Panc1 (cell line): ENCODE data around the gene GPRC5A. TPM values are rescaled to one million over a fixed set of nuclear protein-coding genes. Genes with fewer than 3 reads are reported as not detected.
"Not testable (repeated sequence)": the region's sequence is repeated elsewhere in the genome, so short reads cannot be mapped to it uniquely, and the experiment has no call there.

ENCODE experiments used
- ATAC-seq: fragments of 200-7000 bp; cut with Tn5 transposase; 2 replicates; pipeline ENCODE4 v1.9.1; 2020; ENCODE audit warnings: mild to moderate bottlenecking, moderate library complexity
- BruUV-seq: library from RNA; stranded (reverse); fragments of 400-500 nt; replicated peaks from 2 replicates; lab custom pipeline; 2021; lab: Mats Ljungman, UMichigan
- CTCF ChIA-PET: fragments of 300-600 bp; sonication (Branson Sonifier 250); formaldehyde crosslinking; loops from one replicate; lab custom pipeline; 2022; ENCODE audit warnings: antibody characterized with exemption; lab: Charles Lee
- POLR2A ChIA-PET: fragments of 300-600 bp; sonication (Branson Sonifier 250); formaldehyde crosslinking; loops from one replicate; lab custom pipeline; 2022; ENCODE audit warnings: antibody characterized with exemption; lab: Charles Lee
- DNase-seq: peaks from one replicate; pipeline ENCODE4 v3.0.0-alpha.2; 2010; ENCODE audit warnings: low read depth, low spot score
- H3K27ac ChIP-seq: 2 replicates; pipeline ENCODE4 v1.5.1; 2011; ENCODE audit warnings: mild to moderate bottlenecking, low read length, inconsistent platforms
- H3K27me3 ChIP-seq: fragments of 200-500 bp; sonication (Bioruptor generic); 2 replicates; pipeline ENCODE4 v1.6.0; 2014; ENCODE audit warnings: low read length, inconsistent platforms; ENCODE audit not compliant: control insufficient read depth, insufficient read depth
- H3K36me3 ChIP-seq: fragments of 200-500 bp; sonication (Bioruptor generic); 2 replicates; pipeline ENCODE4 v1.5.1; 2014; ENCODE audit warnings: inconsistent platforms, mild to moderate bottlenecking, low read length, moderate library complexity; ENCODE audit not compliant: control insufficient read depth, insufficient read depth
- H3K4me1 ChIP-seq: 2 replicates; pipeline ENCODE4 v1.5.1; 2011; ENCODE audit warnings: inconsistent platforms, mild to moderate bottlenecking, low read length, moderate library complexity; ENCODE audit not compliant: control insufficient read depth, insufficient read depth
- H3K4me3 ChIP-seq, 2 experiments: 2 replicates each; pipeline ENCODE4 v1.5.1; 2011 to 2012; ENCODE audit warnings: low read depth in 2 of 2, low read length in 2 of 2, mild to moderate bottlenecking in 2 of 2, inconsistent platforms in 1 of 2, moderate library complexity in 1 of 2
- H3K9me3 ChIP-seq: fragments of 200-500 bp; sonication (Bioruptor generic); 2 replicates; pipeline ENCODE4 v1.5.1; 2014; ENCODE audit warnings: low read depth, mild to moderate bottlenecking, inconsistent platforms, low read length, moderate library complexity; ENCODE audit not compliant: control insufficient read depth, insufficient read depth
- POLR2AphosphoS5 ChIP-seq: IDR thresholded peaks from 2 replicates; pipeline ENCODE4 v1.6.1; 2012; ENCODE audit warnings: mild to moderate bottlenecking, low read depth, low read length, moderate library complexity
- SIN3A ChIP-seq: IDR thresholded peaks from 2 replicates; pipeline ENCODE4 v1.6.1; 2012; ENCODE audit warnings: low read depth, mild to moderate bottlenecking, low read length, moderate library complexity, borderline replicate concordance; ENCODE audit not compliant: insufficient read depth
- TCF7L2 ChIP-seq: IDR thresholded peaks from 2 replicates; pipeline ENCODE4 v1.6.1; 2011; ENCODE audit warnings: mild to moderate bottlenecking, low read depth, low read length, inconsistent platforms
- in situ Hi-C: cut with HindIII; loops from 2 replicates; pipeline ENCODE4 v1.10.0; 2016; ENCODE audit warnings: low sequenced_read_pairs, low pct_unique_long_range_greater_than_20kb
- intact Hi-C: fragments of 100-400 bp; cut with micrococcal nuclease; formaldehyde crosslinking; loops from one replicate; pipeline ENCODE4 v1.10.0; 2022; ENCODE audit not compliant: unreplicated experiment
- total RNA-seq: library from RNA; stranded (reverse); gene quantifications from one replicate; pipeline ENCODE4 v1.2.1, GENCODE V29; 2021; ENCODE audit not compliant: unreplicated experiment
- TF ChIP-seq, protein P1 (sequence below), 2 experiments: IDR thresholded peaks; 2 replicates each; pipeline ENCODE4 v1.6.1; 2011 to 2012; ENCODE audit warnings: low read depth in 2 of 2, control low read depth in 1 of 2, low read length in 1 of 2, mild to moderate bottlenecking in 1 of 2, moderate library complexity in 1 of 2; ENCODE audit not compliant: insufficient read depth in 1 of 2
- TF ChIP-seq, protein P2 (sequence below): fragments of 450-650 bp; IDR thresholded peaks from 2 replicates; pipeline ENCODE4 v1.5.1; 2017; ENCODE audit warnings: mild to moderate bottlenecking

Gene GPRC5A
- total RNA-seq, 1 experiment from 2014 or later, result 648 TPM

DNA sequence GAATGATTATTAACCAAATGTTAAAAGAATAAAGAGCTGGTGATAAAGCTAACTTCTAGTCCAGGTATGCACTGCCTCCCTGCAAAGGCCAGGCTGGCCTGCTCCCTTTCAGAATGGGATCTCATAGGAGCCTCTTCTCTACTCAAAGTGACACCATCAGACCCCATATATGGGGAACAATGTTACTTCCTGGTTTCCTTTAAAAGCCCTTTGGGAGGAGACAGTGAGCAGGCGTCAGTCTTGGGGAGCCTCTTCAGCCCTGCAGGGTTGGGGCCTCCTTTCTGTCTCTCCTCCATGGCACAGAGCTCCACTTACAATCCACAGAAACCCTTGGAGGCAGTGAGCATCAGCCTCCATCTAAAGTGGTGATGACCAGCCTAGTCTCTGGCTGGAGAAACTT, 17.3 kb upstream of the GPRC5A start:
- Histone ChIP-seq H3K27me3 (no peaks in the 10 kb centered on the region), H3K27ac (peak overlapping the region; percentile 89), H3K36me3 (no peaks in the 10 kb centered on the region), H3K4me1 (peaks cover 68% of the 10 kb centered on the region), H3K9me3 (no peaks in the 10 kb centered on the region), H3K4me3 (no peak overlapping the region)
- in situ Hi-C loops, result no loop called here
- no TSS peak for BruUV-seq
- TF ChIP-seq POLR2AphosphoS5 (no peak), SIN3A (no peak), TCF7L2 (no peak)
- TF ChIP-seq, protein P1, sequence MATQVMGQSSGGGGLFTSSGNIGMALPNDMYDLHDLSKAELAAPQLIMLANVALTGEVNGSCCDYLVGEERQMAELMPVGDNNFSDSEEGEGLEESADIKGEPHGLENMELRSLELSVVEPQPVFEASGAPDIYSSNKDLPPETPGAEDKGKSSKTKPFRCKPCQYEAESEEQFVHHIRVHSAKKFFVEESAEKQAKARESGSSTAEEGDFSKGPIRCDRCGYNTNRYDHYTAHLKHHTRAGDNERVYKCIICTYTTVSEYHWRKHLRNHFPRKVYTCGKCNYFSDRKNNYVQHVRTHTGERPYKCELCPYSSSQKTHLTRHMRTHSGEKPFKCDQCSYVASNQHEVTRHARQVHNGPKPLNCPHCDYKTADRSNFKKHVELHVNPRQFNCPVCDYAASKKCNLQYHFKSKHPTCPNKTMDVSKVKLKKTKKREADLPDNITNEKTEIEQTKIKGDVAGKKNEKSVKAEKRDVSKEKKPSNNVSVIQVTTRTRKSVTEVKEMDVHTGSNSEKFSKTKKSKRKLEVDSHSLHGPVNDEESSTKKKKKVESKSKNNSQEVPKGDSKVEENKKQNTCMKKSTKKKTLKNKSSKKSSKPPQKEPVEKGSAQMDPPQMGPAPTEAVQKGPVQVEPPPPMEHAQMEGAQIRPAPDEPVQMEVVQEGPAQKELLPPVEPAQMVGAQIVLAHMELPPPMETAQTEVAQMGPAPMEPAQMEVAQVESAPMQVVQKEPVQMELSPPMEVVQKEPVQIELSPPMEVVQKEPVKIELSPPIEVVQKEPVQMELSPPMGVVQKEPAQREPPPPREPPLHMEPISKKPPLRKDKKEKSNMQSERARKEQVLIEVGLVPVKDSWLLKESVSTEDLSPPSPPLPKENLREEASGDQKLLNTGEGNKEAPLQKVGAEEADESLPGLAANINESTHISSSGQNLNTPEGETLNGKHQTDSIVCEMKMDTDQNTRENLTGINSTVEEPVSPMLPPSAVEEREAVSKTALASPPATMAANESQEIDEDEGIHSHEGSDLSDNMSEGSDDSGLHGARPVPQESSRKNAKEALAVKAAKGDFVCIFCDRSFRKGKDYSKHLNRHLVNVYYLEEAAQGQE (IDR thresholded peaks at IDR 0.05; ENCODE audit: insufficient read depth in 1 of 2, low read depth in 2 of 2, low read length in 1 of 2), result no peak
- TF ChIP-seq, protein P2, sequence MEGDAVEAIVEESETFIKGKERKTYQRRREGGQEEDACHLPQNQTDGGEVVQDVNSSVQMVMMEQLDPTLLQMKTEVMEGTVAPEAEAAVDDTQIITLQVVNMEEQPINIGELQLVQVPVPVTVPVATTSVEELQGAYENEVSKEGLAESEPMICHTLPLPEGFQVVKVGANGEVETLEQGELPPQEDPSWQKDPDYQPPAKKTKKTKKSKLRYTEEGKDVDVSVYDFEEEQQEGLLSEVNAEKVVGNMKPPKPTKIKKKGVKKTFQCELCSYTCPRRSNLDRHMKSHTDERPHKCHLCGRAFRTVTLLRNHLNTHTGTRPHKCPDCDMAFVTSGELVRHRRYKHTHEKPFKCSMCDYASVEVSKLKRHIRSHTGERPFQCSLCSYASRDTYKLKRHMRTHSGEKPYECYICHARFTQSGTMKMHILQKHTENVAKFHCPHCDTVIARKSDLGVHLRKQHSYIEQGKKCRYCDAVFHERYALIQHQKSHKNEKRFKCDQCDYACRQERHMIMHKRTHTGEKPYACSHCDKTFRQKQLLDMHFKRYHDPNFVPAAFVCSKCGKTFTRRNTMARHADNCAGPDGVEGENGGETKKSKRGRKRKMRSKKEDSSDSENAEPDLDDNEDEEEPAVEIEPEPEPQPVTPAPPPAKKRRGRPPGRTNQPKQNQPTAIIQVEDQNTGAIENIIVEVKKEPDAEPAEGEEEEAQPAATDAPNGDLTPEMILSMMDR, result no peak
- ATAC-seq (no peak), DNase-seq (no peak)
- ChIA-PET POLR2A (interaction anchor here (0.6 kb wide), 1 partner anchor 10 kb away, joined by 3 read pairs; no protein-coding TSS in a partner anchor), CTCF (no interaction called here)
- intact Hi-C loops, result no loop called here

DNA sequence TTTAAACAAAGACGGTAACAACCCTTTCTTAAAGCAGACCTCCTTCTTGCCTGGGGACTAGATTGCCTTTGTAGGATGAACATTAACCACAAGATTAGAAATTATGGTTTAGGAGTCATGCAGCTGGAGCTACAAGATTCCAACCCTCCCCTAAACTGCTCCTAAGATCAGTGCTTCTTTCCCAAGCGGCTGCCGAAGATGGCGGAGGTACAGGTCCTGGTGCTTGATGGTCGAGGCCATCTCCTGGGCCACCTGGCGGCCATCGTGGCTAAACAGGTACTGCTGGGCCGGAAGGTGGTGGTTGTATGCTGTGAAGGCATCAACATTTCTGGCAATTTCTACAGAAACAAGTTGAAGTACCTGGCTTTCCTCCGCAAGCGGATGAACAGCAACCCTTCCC, 16.1 kb upstream of the GPRC5A start:
- POLR2A ChIA-PET, H3K9me3 ChIP-seq, BruUV-seq, DNase-seq, intact Hi-C loops, ATAC-seq, H3K4me3 ChIP-seq, in situ Hi-C loops, H3K36me3 ChIP-seq, H3K27me3 ChIP-seq: not testable (repeated sequence)
- CTCF ChIA-PET, result interaction anchor here (0.6 kb wide), 1 partner anchor 101 kb away, joined by 4 read pairs; no protein-coding TSS in a partner anchor
- Histone ChIP-seq H3K27ac (peak overlapping the region; percentile 89), H3K4me1 (peaks cover 74% of the 10 kb centered on the region)

DNA sequence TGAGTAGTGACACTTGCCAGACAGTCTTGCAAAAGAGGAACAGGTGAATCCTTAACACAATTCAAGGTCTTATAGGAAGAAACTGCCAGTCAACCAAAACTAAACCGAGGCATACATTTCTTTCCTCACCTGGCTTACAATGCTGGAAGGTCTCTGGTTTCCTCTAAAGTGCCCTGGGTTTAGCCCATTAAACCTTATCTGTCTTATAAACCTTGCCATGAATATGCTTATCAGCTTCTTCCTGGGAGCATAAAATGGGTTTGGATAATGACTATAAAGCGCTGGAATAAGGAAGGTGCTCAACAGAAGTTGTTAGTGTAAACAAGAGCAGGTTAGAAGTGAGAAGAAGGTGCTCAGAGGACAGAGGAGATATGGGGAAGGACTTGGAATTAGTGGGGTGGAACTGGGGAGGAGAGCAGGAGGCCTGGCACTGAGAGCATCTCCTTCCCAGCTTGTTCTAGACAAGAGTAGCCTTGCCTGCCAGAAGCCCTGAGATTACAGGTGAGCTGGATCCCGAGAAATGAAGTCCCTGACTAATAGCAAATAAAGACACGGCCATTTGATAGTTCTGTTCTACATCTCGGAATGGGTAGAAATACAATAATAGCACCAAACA, 14.1 kb upstream of the GPRC5A start:
- TF ChIP-seq, protein P2, result no peak
- peak; percentile 90 for TF ChIP-seq TCF7L2
- no TSS peak for BruUV-seq
- Histone ChIP-seq H3K27ac (peak overlapping the region; percentile 89), H3K9me3 (no peaks in the 10 kb centered on the region), H3K4me1 (peaks cover 68% of the 10 kb centered on the region), H3K27me3 (no peaks in the 10 kb centered on the region), H3K4me3 (peak overlapping the region in 1 of 2 experiments; percentile 0; a peak in 1 of 4 replicates), H3K36me3 (no peaks in the 10 kb centered on the region)
- ChIA-PET POLR2A (interaction anchor here (1.0 to 2.0 kb wide), 2 partner anchors 10 to 15 kb away, joined by 4 to 12 read pairs; partner anchors contain the start of gene GPRC5A), CTCF (interaction anchor here (0.8 kb wide), 1 partner anchor 27 kb away, joined by 3 read pairs; no protein-coding TSS in a partner anchor)
- intact Hi-C loops, result no loop called here
- in situ Hi-C loops, result no loop called here
- no peak for DNase-seq
- ATAC-seq, result peak; percentile 47
